GM19035 (cell line): ENCODE results near the gene CCDC127.

Experiments
- ATAC-seq: cut with Tn5 transposase; IDR thresholded peaks from one replicate; pipeline ENCODE4 v1.9.1; 2021; ENCODE audit not compliant: unreplicated experiment

The CCDC127 gene

DNA sequence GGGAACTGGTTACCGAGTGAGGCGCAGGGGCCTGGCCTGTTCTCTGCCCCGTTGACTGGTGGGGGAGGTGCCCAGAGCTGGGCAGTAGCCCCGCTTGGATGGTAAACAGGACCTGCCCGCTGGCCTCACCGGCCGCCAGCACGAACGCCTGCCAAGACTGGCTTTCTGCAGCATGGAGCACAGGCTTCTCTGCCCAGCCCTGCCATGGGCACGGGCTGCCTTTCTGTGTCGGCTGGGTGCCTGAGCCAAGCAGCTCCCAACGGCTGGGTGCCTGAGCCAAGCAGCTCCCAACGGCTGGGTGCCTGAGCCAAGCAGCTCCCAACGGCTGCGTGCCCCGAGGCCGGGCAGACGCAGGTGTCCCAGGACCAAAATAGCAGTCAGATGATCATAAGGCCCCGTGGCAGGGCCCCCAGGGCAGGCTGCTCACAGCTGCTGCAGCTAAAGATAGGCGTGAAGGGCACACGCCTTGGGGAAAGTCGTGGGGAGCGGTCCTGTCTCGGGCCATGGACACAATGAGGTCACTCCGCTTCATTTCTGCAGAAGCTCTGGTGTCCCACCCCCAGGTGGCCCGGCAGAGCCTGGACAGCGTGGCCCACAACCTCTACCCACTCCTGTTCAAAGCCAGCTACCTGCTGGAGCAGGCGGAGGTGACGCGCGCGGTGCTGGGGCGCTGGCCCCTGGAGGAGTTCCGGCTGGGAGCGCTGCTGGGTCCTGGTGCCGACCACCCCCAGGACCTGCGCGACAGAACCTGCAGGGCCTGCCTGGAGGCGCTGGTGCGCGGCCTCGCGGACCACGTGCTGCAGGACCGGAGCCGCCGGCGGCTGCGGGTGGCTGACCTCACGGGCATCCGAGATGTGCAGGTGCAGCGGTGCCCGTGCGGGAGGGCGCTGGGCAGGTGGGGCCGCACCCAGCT lies 26.7 kb downstream of the CCDC127 start, which contains the start of gene LRRC14B:
LRRC14B (plus strand) TSS at position 460 of the 913 bp plus-strand sequence; CDS start at position 504, 44 bp downstream.
- ATAC-seq: no peak

DNA sequence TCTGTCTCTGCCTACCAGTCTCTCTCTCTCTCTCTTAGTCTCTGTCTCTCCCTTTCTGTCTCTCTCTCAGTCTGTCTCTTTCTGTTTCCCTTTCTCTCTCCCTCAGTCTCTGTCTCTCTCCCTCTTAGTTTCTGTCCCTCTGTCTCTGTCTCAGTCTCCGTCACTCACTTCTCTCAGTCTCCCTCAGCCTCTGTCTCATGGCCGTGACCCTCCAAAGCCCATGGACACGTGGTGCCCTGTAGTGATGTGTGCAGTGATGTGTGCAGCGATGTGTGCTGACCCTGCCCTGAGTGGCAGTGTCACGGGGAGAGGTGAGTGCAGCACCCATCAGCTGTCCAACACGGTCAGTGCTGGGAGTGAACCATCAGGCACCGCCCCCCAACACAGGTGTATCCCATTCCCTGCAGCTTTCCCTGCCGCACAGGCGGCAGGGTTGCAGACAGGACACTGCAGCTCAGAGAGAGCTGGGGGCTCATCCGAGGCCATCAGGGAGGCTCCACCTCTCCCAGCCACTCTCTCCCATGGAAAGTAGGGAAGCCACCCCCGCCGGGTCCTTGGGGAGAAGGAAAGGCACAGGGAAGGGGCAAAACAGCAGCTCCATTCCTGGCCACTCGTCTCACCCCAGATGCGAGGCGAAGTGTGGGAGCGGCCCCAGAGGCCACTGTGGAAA lies 27.5 kb downstream of the CCDC127 start:
- no peak for ATAC-seq

DNA sequence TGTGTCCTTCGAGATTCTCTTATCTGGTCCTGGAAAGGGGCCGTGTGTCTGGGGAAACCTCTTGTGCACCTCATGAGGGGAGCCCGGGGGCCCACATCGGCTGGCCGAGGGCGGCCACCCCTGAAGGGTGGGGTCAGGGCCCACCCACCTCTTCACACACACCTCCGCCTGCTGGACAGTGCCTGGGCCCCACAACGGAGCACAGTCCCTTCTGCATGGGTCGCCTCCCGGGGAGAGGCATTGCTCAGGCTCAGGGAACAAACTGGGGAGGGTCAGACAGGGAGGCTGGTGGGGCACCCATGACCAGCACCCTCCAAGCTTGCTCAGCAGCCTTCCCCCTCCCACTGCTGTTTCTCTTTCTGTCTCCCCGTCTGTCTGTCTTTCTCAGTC lies 28.0 kb downstream of the CCDC127 start:
- no peak for ATAC-seq

DNA sequence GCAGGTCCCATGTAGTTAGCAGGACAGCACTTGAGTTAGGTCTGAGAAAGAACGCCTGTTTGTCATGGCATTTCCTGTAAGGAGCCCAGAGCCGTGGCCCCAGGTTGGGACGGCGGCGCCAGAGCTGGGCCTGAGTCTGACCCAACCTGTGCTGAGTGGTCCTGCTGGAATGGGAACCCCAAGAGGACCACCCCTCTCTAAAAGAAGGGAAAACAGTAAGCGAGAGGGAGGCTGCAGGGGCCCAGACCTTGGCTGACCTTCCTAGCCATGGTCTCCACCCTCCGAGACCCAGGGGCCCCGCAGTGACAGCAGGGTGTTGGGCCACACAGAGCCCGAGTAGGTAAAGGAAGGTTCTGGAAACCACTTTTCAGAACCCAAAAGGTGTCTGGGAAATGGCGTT lies 28.5 kb downstream of the CCDC127 start:
- no peak for ATAC-seq

DNA sequence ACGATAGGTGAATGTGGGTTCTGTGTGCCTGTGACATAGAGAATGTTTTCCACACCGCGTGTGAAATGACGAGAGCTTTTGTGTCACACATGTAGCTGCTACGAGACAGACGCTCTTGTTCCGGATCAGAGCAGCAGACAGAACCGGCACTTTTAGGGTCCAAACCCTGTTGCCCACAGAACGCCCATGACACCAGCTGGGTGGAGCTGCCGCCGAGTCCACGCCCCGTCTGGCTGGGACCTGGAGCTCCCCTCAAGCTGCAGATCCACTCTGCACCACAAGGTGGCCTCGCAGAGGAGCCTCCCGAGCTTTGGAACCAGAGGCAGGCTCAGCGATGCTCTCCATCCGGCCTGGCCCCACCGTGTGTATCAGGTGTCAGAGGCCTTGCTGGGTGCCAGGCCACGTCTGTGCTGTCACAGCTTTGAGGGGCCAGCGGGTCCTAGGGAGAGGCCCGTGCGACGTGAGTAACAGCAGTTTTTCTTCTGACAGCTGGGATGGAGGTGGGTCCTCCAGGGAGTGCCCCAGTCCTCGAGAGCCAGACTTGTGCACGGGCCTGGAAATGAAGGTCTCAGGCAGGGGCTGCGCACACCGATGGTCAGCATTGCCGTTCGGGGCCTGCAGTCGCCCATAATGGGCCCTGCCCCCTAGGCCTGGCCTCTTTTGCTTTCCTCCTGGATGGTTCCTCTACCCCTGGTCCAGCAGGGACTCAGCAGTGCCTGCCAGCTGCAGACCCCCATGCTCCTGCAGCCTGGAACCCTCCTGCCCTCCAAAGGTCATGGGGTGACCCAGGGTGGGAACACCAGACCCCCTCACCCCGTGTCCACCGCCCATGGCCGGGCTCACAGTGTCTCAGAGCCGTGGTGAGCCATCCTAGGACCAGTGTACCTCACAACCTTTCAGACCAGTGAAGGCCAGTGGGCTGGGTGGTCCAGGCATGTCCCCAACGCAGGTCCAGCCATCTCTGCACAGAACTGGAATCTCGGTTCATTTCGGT lies 29.2 kb downstream of the CCDC127 start:
- peak; percentile 89 for ATAC-seq

DNA sequence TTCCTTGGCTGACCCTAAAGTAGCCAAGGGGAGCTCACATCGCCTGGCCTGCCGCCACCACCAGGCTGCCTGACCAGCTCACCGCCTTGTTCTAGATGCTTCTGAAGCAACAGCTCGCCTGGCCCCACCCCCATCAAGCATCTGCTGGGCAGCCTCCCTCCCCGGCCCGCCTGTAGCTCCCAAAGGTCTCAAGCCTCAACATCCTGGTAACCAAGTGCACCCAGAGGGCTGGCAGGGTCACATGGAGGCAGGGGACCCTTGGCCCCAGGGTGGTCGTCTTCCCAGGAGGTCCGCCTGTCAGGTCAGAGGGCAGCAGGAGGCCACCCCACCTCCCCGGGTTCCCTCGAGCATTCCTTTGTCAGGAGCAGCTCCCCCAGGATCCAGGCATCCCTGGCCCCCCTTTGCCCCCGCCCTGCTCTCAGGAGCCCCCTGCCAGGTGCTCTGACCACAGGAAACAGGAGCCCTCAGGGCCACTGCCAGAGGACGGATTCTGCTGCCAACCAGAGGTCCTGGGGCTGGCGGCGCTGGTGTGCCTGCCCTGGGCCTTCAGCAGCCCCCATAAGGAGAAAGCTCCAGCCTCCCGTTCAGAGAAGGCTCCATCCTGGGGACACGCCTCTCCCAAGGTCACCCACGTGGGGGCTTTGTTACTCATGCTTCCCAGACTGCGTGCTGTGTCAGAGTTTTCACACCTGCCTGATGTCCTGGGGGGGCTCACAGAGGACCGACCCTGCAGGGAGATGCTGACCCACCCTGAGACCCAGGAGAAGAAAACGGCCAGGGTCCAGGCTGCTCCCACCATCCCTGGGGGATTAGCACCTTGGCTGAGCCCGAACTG lies 30.1 kb downstream of the CCDC127 start:
- ATAC-seq: no peak

DNA sequence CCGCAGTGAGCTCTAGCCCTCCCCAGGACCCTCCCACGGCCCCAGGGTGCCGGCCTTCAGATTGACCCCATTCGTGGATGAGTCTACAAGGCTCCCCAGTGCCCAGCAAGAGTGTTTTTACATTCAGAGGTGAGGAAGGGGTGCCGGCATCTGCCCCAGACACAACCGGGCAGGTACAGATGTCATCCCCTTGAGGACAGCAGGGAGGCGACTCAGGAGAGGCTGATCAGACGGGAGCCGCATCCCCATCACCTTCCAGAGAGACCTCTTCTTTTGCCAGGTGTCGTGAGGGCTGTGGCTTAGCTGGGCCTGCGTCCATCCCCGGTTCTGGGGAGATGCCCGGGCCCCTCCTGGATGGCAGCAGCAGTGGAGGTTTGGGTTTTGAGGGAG lies 30.9 kb downstream of the CCDC127 start:
- no peak for ATAC-seq

DNA sequence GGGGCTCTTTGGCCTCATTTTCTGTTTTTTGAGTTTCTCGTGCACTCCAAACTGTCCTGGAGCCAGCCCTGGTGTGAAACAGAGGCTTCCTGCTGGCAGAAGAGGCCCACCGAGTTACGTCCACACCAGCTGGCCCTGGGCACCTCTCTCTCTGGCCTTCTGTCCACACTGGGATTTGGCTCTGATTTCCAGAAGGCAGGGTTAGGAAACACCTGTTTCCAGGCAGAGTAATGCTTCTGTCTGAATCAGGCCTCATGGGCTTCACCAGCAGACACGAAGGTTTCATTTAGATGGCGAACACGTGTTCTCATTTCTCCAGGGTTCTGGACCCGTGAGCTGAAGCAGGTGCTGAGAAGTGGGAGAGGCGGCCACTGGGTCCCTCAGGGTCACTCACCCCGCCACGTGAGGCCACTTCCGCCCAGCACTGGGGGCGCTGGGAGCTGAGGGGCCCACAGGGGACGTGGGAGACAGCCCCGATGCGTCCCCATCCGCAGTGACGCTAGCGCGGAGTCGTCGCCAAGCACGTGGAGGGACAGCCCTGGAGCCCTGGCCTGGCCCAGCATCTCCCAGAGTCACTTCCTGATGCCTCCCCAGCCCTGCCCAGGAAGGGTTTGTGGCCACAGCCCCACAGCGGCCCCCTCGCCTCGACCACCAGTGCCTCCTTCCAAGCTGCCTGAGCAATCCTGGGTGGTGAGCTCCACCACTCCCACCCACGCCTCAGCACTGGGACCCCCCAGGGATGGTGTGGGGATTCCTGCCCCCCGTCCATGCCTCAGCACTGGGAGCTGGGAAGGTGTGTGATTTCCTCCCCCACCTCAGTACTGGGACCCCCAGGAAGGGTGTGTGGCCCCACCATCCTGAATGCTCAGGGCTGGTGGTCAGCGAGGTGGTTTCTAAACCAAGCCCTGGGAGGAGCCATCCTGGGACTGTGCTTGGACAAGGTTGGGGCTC lies 31.6 kb downstream of the CCDC127 start:
- ATAC-seq: no peak

DNA sequence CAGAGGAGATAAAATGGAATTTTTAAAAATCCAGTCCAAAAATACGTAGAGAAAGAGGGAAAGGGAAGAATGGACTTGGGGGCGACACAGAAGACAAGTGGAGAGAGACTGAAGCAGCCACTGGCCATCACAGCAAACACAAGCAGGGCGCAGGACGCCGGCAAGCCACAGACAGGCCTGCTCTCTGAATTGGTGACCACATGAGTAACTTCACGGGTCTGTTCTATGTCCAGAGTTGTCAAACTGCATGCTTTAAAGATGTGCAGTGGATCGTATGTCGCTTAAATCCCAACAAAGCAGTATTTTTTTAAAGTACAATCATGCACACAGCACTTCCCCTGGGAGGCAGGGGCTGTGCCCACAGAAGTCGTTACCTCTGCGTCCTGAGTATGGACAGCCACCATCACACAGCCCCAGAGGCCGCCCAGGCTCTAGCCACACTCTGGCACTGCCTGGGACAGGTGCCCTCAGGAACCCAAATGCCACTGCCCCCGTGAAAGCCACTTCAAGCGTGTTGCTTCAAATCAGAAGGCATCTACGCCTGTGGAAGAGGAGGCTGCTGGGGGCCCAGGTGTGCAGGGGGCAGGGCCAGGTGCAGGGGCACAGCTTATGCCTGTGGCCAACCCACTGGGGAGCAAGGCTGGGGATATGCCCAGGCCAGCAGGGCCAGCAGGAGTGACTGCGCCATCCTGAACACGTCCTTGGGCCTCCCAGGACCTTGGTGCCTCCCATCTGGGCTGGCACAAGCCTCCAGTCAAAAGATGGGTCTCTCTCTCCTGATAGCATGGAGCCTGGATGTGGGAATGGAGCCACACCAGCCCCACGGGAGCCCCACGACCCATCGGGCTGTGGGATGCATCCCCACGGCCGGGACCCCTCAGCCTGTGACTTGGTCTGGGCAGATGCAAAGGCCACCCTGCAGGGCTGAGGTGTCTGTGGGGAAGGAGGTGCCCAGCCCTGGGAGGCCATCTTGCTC lies 32.6 kb downstream of the CCDC127 start:
- ATAC-seq: no peak

DNA sequence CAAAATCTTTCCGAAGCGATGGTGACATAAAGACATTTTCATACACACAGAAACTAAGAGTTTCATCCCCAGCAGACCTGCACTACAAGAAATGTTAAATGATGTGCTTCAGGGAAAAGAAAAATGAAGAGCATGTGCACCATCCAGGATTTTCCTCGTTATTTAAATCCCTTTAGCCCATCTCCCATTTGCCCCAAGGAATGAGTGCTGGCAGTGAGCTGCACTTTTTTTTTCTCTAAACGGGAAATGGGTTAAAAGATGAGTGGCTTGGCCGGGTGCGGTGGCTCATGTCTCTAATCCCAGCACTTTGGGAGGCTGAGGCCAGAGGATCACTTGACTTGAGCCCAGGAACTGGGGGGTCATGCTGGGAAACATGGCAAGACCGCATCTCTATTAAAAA lies 33.5 kb downstream of the CCDC127 start:
- ATAC-seq: no peak

DNA sequence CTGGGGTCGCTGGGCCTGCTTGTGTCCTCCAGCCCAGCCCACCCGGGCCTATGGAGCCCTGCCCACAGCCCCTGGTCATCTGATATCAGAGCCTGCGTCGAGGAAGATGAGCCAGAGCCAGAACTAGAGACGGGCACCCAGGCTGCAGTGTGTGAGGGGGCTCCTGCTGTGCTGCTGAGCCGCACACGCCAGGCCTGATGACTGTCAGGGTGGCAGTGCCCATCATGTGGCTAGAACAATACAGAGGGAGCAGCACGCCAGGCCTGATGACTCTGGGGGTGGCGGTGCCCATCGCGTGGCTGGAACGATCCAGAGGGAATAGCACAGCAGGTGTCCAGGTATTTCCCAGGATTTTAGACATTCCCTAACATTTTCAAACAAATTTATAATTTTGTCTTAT lies 35.8 kb downstream of the CCDC127 start:
- ATAC-seq: no peak

DNA sequence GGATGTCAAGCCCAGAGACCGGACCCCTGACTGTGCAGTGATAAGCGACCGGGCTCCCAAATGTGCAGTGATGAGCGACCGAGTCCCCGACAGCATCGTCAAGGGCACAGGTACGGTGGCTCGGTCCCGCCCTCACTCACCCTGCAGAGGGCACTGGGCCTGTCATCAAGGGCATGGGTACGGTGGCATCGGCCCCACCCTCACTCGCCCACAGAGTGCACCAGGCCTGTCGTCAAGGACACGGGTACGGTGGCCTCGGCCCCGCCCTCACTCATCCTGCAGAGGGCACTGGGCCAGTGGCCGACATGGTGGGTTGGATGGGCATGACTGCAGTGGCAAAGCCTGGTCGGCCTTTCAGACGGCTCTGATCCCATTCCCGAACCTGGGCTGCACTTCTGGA lies 36.4 kb downstream of the CCDC127 start:
- no peak for ATAC-seq

DNA sequence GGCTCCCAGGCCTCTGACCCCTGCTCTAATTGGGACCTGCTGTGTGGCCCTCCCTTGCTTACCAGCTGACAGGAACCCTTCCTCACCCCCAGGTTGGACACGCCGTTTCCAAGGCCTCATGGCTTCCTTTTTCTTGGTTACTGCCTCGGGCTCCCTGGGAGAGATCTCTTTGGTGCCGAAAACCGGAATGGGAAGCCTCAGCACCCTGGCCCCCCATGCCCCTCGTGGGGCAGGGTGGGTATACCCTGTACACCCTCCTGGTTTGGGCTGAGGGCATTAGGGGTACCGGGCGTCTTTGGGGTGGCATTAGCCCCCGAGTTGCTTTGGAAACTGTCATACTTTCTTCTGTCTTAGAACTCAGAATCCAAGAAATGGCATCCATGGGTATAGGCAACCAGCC lies 36.8 kb downstream of the CCDC127 start:
- ATAC-seq: no peak

DNA sequence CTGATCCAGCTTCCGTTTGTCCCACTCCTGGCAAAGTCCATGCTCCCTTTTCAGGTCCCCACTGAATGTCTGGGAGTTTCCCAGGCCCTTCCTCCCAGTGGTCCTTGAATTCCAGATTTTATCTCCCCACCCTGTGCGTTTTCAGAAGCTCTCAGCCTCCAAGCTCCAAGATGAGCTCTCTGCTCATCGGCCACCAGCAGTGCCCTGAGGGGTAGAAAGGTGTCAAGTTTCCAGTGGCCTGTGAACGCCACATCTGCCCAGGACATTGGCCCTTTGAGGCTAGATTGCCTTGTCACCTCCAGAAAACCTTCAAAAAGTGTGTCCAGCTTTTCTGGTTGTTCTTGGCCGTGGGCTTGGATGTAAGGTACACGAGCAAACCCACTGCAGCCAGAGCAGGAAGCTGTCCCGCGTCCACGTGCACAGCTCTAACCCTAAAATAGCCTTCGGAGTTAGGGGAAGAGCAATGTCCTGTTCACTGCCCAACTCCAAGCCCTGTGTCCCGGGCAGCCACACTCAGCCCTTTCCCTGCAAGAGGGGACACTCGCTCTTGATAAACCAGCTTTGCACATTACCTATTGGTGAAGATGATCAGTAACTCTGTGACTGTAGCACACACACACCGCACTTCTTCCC lies 37.6 kb downstream of the CCDC127 start:
- no peak for ATAC-seq

DNA sequence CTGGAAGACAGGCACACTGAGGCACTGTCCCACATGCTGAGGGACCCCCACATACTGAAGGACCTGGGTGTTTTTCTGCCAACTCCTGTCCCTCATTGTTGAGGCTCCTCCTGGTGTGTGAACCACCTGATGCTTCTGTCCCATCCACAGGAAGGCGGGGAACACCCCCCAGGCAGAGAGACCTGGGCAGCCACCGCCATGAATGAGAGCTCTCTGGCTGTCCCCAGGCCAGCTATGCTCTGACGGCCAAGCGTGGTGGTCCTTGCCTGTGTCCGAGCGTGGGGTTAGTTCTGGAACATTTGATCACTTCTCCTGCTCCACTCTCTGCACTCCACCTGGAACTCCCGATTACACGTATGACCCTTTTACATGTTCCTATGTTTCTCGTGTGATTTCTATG lies 38.6 kb downstream of the CCDC127 start:
- ATAC-seq: no peak

DNA sequence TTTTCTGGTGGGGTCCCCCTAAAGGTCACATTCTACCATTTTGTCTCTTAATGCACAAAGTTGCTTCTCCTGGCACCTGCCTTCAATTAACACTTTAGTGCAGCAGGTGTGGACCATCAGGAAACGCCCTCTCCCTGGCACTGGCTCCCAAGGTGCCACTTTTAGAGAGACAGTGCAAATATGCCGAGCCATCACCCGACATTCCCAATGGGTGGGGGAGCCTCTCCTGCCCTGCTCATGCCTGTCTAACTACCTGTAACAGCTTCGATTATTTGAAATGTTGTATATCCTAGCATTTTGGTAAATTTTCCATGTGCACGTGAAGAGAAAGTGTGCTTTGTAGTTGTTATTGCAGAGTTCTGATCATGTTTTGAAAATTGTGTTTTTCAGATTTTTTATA lies 39.8 kb downstream of the CCDC127 start:
- no peak for ATAC-seq

DNA sequence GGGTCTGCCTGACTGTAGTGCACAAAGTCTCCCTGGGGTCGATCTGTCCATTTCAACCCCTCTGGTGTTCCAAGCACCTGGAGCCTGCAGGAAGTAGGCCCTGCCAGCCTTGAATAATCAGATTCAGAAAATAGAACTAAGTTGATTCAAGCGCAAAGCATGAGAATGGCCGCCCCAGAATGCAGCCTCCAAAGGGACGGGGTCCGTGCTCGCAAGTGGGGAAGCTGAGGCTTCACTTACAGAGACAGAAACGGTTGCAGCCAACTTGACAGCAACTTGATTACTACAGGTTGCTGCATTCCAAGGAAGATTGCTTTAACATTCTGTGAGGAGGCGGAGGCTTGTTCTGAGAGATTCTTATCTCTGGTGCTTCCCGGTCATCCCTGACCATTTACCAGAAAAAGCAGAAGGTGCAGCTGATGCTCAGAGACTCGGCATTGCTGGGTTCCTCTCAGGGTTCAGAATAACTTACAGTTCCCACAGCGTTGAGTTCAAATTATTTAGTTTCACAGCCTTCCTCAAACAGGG lies 41.6 kb downstream of the CCDC127 start:
- ATAC-seq: no peak
